Cerebellar cortex (tissue), 1 donor: ENCODE data around the gene PIGH.
A peak's percentile ranks its signal among the peaks of the same experiment; 100 is the strongest.

ENCODE experiments used
- DNase-seq: peaks from one replicate; pipeline ENCODE4 v3.0.0-alpha.2; 2015; ENCODE audit warnings: low spot score

Gene PIGH

GRCh38 chr14:67574806-67575205 is 25.3 kb downstream of the PIGH start:
- DNase-seq, result no peak

- no peak for DNase-seq
These were observed 25.9 kb downstream of the PIGH start for GRCh38 chr14:67574156-67574555.

GRCh38 chr14:67573228-67574010 is 26.6 kb downstream of the PIGH start:
- no peak for DNase-seq

- no peak for DNase-seq
These were observed 27.5 kb downstream of the PIGH start for GRCh38 chr14:67572608-67573007.

DNA sequence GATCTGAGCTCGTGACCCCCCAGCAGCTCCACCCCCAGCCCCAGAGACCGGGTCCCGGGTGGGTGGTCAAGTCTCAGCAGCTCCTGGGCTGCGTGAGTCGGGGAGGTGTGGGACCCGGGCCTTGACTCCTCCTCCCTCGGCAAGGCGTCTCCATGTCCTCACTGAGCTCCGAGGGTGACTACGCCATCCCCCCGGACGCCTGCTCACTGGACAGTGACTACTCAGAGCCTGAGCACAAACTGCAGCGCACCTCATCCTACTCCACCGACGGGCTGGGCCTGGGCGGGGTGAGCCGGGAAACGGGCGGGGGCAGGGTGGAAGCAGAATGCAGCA is 28.1 kb downstream of the PIGH start:
- DNase-seq, result no peak

GRCh38 chr14:67571275-67571990 is 28.6 kb downstream of the PIGH start:
- DNase-seq, result peak; percentile 74

GRCh38 chr14:67570453-67570852 is 29.6 kb downstream of the PIGH start:
- no peak for DNase-seq

DNA sequence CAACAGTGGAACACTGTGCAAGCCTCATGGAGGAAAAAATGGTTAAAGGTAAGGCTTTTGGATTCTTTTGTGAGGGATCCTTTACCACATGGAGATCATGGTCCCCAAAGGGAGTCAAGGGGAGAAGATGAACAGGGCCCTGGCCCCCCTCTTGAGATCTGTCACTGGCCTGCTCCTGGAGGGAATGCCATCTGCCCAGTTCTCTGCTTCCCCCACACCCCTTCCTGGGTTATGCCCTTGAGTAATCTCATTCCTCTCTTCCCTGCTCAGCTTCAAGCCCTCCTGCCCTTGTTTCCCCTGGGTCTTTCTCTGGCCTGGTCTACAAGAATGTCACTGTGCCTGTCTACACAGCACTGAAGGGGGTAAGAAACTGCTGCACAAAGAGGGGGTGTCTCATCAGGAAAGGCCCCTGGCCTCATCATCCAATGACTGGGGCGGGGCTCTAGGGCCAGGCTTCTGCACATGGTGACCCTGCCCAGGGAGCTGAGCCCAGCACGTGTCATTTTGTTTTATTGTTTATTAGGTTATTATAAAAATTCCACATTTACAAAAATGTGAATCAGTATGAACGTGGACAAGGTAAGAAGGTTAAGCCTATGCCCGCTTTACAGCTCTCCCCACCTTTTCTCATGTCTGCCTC is 30.3 kb downstream of the PIGH start:
- no peak for DNase-seq

- DNase-seq, result no peak
These were observed 30.9 kb downstream of the PIGH start for GRCh38 chr14:67569011-67569650.

- DNase-seq, result peak; percentile 25
These were observed 32.4 kb downstream of the PIGH start for GRCh38 chr14:67567654-67568053.

GRCh38 chr14:67566908-67567307 is 33.2 kb downstream of the PIGH start:
- peak; percentile 16 for DNase-seq

- no peak for DNase-seq
These were observed 35.8 kb downstream of the PIGH start for GRCh38 chr14:67564236-67564635.

DNA sequence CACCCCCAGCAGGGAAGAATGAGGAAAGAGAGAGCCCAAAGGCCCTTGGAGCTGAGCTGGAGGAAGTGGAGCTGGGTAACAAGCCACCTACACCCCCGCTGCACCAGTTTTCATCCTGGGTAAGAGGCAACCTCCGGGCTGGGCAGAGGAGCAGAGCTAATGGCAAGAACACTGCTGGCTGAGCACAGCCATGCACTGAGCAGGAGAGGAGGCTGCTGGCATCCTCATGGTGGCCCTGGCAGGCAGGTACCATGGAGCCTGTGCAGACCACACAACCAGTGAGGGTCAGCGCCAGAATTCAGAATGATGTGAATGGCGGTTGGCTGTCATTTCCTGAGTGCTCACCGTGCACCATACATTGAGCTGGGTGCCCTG is 37.3 kb downstream of the PIGH start:
- no peak for DNase-seq

DNA sequence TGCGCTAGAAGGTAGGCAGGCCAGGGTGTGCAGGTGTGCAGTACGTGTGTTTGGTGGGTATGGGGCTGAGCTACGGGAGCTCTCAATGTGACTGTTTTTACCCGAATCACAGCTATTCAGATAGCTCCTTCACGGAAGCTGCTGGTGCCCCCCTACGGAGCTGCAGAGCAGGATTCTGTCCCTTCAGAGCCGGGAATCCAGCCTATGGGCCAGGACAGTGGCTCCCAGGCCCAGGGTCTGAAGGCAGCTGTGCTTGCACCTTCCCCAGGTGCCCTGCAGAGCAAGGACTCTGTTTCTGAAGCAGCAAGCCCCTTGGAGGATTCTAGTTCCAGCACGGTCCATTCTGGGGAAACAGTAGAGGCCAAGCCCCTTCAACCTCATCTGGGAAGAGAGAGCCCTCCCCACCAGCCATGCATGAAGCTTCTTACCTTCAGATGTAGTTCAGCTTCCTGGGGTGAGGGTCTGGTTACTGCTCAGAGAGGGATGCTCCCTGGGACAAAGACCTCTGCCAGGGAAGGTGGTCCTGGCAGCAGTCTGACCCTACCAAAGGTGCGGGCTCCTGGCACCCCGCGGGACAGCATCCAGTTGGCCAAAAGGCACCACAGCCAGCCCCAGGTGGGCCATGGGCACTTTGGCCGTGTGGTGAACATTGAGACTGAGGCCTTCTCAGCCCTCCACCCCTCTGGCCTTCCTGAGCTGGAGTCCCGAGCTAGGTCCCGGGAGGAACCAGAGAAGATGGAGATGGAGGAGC is 37.9 kb downstream of the PIGH start:
- no peak for DNase-seq

DNA sequence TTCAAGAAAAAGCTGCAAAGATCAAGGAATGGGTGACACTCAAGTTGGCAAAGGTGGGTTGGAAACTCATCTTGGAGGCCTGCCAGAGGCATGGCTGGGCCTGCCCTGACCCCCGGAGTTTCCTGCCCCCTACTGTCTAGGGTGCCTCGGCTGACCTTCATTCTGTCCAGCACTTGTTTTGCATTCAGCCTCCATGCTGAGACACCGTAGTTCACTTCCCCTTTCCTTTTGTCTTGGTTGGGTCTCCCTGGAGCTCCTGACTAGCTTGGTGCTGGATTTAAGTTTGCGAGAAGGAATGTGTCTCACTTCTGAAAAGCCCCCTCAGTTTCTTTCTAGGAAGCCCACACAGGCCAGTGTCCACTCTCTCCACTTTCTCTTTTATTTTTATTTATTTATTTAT is 40.4 kb downstream of the PIGH start:
- no peak for DNase-seq

- DNase-seq, result no peak
These were observed 42.4 kb downstream of the PIGH start for GRCh38 chr14:67557656-67558055.

DNA sequence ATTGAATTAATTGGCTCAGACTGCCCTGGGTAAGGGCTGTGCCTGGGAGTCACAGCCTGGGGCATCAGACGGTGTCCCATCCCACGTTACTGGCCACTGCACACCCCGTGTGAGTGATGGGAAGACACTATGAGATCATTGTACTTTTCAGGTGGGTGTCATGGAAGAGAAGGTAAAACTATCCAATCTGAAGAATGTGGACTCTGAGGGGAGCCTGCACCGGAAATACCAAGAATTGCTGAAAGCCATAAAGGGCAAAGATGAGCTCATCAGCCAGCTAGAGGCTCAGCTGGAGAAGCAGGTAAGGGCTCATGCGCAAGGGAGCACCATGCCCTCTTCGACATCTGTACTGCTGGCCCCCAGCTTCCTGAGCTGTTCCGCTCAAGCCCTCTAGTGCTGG is 43.0 kb downstream of the PIGH start:
- no peak for DNase-seq

- DNase-seq, result no peak
These were observed 43.4 kb downstream of the PIGH start for GRCh38 chr14:67556671-67557070.

GRCh38 chr14:67555518-67556090 is 44.5 kb downstream of the PIGH start:
- no peak for DNase-seq

GRCh38 chr14:67554341-67554740 is 45.7 kb downstream of the PIGH start:
- DNase-seq, result no peak

DNA sequence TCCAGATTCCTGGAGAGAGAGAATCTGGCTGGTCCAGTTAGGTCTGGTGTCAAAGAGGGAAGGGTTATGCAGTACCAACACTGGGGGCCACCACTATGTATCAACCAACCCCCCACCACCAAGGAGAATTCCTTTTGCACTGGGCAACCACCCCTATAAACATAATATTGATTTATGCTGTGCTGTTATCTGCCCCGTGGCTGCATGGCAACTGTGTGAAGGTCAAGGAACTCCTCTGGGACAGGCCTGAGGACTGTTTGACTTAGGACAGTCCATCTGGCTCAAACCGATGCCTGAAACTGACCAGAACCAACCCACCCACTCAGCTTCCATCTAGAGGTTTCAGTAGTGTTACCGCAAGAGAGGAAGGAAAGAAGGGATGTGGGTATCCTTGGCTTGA is 46.5 kb downstream of the PIGH start:
- no peak for DNase-seq

- no peak for DNase-seq
These were observed 48.1 kb downstream of the PIGH start for GRCh38 chr14:67551940-67552339.
